OCI-LY3 (cell line): ENCODE data around the gene ANP32A.

Experiments
- H2AFZ ChIP-seq: fragments of 200-600, 300-600 bp; shearing (Covaris generic); 2 replicates; pipeline ENCODE4 v1.6.0; 2014; ENCODE audit warnings: antibody characterized with exemption, low read depth, low read length
- H3K27ac ChIP-seq: fragments of 200-600, 300-600 bp; sonication (generic); 2 replicates; pipeline ENCODE4 v1.5.1; 2014; ENCODE audit warnings: mild to moderate bottlenecking, low read length, moderate library complexity, mixed read lengths
- H3K27me3 ChIP-seq: fragments of 200-600, 300-600 bp; sonication (generic); 2 replicates; pipeline ENCODE4 v1.6.1; 2014; ENCODE audit warnings: low read depth, low read length, mixed read lengths
- H3K36me3 ChIP-seq: fragments of 200-600, 300-600 bp; sonication (generic); replicated peaks from 2 replicates; pipeline ENCODE3; 2014; ENCODE audit warnings: low read depth, low read length, mixed read lengths
- H3K4me1 ChIP-seq: fragments of 300-600, 200-600 bp; sonication (generic); 2 replicates; pipeline ENCODE4 v1.6.1; 2014; ENCODE audit warnings: low read length, mixed read lengths
- H3K4me2 ChIP-seq: fragments of 200-600, 300-600 bp; sonication (generic); 2 replicates; pipeline ENCODE4 v1.6.1; 2014; ENCODE audit warnings: low read length, mixed read lengths
- H3K4me3 ChIP-seq: fragments of 300-600, 200-600 bp; sonication (generic); 2 replicates; pipeline ENCODE4 v1.5.1; 2014; ENCODE audit warnings: antibody characterized with exemption, mild to moderate bottlenecking, low read length, moderate library complexity
- H3K79me2 ChIP-seq: fragments of 300-600, 200-600 bp; shearing (Covaris generic); 2 replicates; pipeline ENCODE4 v1.6.1; 2014; ENCODE audit warnings: mild to moderate bottlenecking, low read length, mixed read lengths
- H3K9ac ChIP-seq: fragments of 300-600, 200-600 bp; shearing (Covaris generic); 2 replicates; pipeline ENCODE4 v1.6.0; 2014; ENCODE audit warnings: mild to moderate bottlenecking, low read length, moderate library complexity
- H3K9me3 ChIP-seq: fragments of 200-600, 300-600 bp; shearing (Covaris generic); 2 replicates; pipeline ENCODE4 v1.6.1; 2014; ENCODE audit warnings: low read length, mixed read lengths; ENCODE audit not compliant: insufficient read depth
- H4K20me1 ChIP-seq: fragments of 200-600, 300-600 bp; sonication (generic); 2 replicates; pipeline ENCODE4 v1.6.1; 2016; ENCODE audit warnings: low read length, mixed read lengths; ENCODE audit not compliant: insufficient read depth
- EZH2phosphoT487 ChIP-seq: fragments of 200-600 bp; shearing (Covaris generic); IDR thresholded peaks from 2 replicates; pipeline ENCODE4 v1.6.1; 2018; ENCODE audit warnings: antibody characterized with exemption, mixed run types, low read depth
- TF ChIP-seq, protein P1 (sequence below): fragments of 200-600, 300-600 bp; sonication (generic); IDR thresholded peaks from 2 replicates; pipeline ENCODE4 v1.5.1; 2014; ENCODE audit warnings: antibody characterized with exemption, low read length, low read depth

The ANP32A gene

DNA sequence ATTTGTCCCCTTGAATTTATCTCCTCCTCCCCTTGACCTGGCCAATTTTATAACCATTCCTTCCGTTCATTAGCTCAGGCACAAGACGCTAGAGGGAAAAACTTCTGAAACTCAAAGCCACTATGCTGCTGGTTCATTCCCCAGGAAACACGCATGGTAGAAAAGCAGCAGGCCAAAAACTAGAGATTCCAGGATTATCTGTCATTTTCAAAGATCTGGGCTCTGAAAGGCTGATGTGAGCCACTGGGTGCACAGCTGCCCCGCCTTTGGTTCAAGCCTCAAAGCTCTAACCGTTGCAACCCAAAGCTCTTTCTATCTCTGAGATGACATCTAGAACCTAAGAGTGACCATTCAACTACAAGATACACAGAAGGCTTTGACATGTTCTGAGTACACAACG is 6.1 kb downstream of the ANP32A start:
- peaks cover 44% of the 10 kb centered on the region for H3K36me3 ChIP-seq
- H3K9me3 ChIP-seq, result no peaks in the 10 kb centered on the region
- H3K9ac ChIP-seq, result no peak overlapping the region
- peaks cover 25% of the 10 kb centered on the region for H3K4me1 ChIP-seq
- H4K20me1 ChIP-seq, result peaks cover 76% of the 10 kb centered on the region
- H3K4me3 ChIP-seq, result no peak overlapping the region
- H3K27ac ChIP-seq, result no peak overlapping the region
- no peak overlapping the region for H2AFZ ChIP-seq
- TF ChIP-seq, protein P1, sequence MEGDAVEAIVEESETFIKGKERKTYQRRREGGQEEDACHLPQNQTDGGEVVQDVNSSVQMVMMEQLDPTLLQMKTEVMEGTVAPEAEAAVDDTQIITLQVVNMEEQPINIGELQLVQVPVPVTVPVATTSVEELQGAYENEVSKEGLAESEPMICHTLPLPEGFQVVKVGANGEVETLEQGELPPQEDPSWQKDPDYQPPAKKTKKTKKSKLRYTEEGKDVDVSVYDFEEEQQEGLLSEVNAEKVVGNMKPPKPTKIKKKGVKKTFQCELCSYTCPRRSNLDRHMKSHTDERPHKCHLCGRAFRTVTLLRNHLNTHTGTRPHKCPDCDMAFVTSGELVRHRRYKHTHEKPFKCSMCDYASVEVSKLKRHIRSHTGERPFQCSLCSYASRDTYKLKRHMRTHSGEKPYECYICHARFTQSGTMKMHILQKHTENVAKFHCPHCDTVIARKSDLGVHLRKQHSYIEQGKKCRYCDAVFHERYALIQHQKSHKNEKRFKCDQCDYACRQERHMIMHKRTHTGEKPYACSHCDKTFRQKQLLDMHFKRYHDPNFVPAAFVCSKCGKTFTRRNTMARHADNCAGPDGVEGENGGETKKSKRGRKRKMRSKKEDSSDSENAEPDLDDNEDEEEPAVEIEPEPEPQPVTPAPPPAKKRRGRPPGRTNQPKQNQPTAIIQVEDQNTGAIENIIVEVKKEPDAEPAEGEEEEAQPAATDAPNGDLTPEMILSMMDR, result no peak
- no peak for TF ChIP-seq EZH2phosphoT487
- H3K4me2 ChIP-seq, result no peak overlapping the region
- H3K27me3 ChIP-seq, result no peaks in the 10 kb centered on the region
- peaks cover 100% of the 10 kb centered on the region for H3K79me2 ChIP-seq

DNA sequence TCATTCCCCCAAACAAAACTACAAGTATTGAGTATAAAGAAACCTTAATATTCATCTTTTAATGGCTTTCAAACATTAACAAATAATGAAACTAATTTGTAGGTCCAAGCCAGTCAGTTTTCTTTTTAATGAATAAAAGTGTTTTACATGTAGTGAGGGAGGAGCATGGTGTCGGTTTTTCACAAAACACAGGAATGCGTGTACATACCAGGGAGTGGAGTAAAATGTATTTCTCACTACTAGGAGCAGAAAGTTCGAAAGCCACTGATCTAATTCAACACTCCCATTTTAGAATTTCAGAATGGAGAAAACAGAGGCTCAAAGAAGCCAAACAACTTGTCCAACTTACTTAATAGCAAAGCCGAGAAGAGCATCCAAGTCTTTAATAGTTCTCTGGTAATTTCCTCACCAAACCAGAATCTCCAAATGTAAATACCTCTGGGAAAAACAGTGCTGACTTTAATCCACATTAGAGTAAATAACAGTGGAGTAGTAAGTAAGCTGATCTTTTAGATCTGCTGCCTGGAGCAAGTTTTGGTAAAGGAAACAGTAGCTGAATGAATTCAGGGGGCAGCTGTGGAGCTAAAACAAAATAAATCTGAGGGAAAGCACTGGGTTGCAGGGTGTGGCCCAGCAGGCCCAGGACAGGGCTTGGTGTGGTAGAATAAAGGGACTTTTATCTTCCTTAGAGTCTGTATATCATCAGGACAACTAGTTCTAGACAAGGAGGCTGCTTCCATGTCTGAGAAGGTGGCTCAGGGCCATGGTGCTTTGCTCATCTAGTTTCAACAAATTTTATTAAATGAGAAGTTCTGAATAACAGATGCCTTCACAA is 7.9 kb downstream of the ANP32A start:
- Histone ChIP-seq H3K4me3 (no peak overlapping the region), H4K20me1 (peaks cover 94% of the 10 kb centered on the region), H2AFZ (no peak overlapping the region), H3K4me2 (no peak overlapping the region), H3K36me3 (peaks cover 56% of the 10 kb centered on the region), H3K79me2 (peaks cover 100% of the 10 kb centered on the region), H3K4me1 (peaks cover 25% of the 10 kb centered on the region), H3K9me3 (no peaks in the 10 kb centered on the region), H3K9ac (no peak overlapping the region), H3K27ac (no peak overlapping the region), H3K27me3 (no peaks in the 10 kb centered on the region)
- TF ChIP-seq, protein P1, result no peak
- no peak for TF ChIP-seq EZH2phosphoT487

DNA sequence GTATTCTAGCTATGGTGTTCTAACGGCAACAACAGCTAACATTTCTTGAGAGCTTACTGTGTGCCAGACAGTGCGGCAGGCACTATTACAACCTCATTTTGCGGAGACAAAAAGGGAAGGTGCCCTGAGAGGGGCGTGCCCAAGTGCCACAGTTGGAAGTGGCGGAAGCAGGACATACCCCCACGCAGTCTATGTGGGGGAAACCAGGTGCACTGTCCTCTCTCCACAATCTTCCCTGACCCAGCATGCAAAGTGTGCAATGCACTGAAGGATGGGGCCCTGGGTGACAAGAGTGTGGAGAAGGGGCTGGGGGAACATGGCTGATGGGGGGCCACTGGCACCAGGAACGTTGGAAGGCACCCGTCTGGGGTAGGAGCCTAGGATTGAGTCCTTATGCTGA is 8.6 kb downstream of the ANP32A start:
- Histone ChIP-seq H3K4me2 (no peak overlapping the region), H3K27ac (no peak overlapping the region), H3K36me3 (peaks cover 63% of the 10 kb centered on the region), H3K79me2 (peaks cover 100% of the 10 kb centered on the region), H4K20me1 (peaks cover 100% of the 10 kb centered on the region), H3K9ac (no peak overlapping the region), H3K27me3 (no peaks in the 10 kb centered on the region), H3K4me3 (no peak overlapping the region), H3K4me1 (peaks cover 25% of the 10 kb centered on the region), H3K9me3 (no peaks in the 10 kb centered on the region), H2AFZ (no peak overlapping the region)
- TF ChIP-seq, protein P1, result no peak
- no peak for TF ChIP-seq EZH2phosphoT487

DNA sequence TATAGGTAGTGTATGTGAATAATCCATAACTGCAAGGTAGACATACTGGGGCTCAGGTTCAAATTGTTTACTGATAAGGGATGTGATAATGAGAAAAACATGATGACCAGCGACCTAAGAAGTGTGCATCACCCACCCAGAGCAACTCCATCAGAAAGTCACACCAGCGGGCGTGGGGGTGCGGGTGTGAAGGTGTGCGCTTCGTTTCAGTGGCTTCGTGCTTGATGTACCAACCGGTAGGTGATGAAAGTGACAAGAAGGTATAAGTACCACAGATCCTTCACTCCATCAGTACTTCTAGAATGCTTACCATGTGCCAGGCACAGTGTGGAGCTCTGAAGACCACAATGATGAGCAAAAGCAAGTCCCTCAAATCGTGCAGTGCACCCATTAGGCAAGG is 11.2 kb downstream of the ANP32A start:
- no peaks in the 10 kb centered on the region for H3K27me3 ChIP-seq
- no peaks in the 10 kb centered on the region for H3K9me3 ChIP-seq
- H3K4me1 ChIP-seq, result no peaks in the 10 kb centered on the region
- no peak overlapping the region for H3K4me2 ChIP-seq
- no peak overlapping the region for H3K9ac ChIP-seq
- H2AFZ ChIP-seq, result no peak overlapping the region
- no peak overlapping the region for H3K27ac ChIP-seq
- H4K20me1 ChIP-seq, result peaks cover 100% of the 10 kb centered on the region
- H3K36me3 ChIP-seq, result peaks cover 62% of the 10 kb centered on the region
- TF ChIP-seq EZH2phosphoT487, result no peak
- TF ChIP-seq, protein P1, result no peak
- H3K4me3 ChIP-seq, result no peak overlapping the region
- H3K79me2 ChIP-seq, result peaks cover 100% of the 10 kb centered on the region
